ENCODE data around the gene PPP4R4.
"Not testable (repeated sequence)": the region's sequence is repeated elsewhere in the genome, so short reads cannot be mapped to it uniquely, and the experiment has no call there.

Gene PPP4R4

GRCh38 chr14:94269156-94269555, 95.0 kb downstream of the PPP4R4 start:
- DNase-seq (ENCODE audit: low read depth) = no peak

DNA sequence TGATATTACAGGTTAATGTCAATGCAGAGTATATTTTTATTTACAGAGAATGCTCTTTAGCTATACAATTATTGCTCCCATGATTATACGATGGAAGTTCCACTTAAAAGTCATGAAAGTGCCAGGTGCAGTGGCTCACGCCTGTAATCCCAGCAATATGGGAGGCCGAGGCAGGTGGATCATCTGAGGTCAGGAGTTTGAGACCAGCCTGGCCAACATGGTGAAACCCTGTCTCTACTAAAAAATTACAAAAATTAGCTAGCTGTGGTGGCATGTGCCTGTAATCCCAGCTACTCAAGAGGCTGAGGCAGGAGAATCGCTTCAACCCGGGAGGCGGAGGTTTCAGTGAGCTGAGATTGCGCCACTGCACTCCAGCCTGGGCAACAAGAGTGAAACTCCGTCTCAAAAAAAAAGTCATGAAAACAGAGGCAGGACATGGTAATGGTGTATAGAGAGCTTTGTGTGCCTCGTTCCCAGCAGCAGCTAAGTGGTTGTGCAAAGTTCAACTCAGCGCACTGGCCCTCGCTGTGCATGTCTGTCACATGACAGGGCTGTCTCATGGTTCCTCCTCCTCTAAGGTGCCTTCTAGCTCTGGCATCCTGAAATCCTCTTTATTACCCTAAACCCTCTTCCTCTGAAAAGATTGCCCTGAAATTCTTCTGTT, 102.9 kb downstream of the PPP4R4 start:
- DNase-seq (ENCODE audit: low read depth) = not testable (repeated sequence)

DNA sequence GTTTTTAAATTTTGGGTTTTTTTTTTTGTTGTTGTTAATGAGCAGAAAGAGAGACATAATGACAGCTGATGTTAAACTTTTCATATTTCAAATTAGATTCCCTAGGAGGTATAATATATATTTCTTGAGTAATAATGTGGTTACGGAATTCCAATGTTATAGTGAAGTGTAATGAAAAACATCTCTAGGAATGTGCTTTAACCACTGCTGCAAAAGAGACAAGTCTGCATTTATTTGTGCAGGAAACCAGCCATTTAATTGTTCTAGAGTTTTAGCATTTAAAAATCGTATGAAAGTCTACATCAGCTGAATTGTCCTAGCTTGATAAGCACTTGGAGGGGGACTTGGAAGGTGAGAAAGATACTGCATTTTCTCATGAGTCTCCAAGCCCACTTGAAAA, 104.6 kb downstream of the PPP4R4 start:
- DNase-seq (ENCODE audit: low read depth) = no peak

- no peak for DNase-seq (ENCODE audit: low read depth)
Observed at GRCh38 chr14:94282991-94283723, 109.0 kb downstream of the PPP4R4 start.

DNA sequence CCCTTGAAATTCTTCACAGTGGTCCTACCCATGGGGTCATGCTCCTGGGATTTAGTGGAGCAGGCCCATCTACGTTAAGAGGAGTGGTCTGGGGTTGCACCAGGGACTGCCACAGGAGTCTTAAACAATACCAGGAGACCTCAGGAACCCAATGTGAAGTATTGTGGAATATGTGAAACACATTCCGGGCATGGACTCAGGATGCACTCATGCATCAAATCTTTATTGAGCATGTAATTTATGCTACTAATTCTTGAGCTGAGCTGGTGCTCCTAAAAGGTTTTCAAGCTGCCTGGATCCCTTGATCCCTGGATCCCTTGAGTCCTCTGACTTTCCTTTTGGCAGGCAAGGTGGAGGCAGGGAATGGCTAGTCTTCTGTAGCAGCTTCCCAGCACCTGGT, 110.1 kb downstream of the PPP4R4 start:
- no peak for DNase-seq (ENCODE audit: low read depth)

DNA sequence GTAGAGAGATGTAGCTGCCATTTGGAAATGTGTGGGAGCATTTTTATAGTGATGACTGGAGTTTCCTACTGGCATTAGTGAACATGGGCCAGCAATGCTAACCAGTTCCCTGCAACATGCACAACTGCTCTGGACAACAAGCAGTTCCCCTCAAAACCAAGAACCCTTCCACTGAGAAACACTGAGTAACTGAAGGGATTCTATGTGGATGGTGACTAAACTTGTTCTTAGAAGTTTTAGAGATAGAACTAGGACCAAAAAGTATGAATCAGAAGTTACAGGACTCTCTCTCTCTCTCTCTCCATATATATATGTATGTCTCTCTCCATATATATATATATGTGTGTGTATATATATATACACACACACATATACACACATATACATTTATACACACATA, 111.0 kb downstream of the PPP4R4 start:
- no peak for DNase-seq (ENCODE audit: low read depth)

DNA sequence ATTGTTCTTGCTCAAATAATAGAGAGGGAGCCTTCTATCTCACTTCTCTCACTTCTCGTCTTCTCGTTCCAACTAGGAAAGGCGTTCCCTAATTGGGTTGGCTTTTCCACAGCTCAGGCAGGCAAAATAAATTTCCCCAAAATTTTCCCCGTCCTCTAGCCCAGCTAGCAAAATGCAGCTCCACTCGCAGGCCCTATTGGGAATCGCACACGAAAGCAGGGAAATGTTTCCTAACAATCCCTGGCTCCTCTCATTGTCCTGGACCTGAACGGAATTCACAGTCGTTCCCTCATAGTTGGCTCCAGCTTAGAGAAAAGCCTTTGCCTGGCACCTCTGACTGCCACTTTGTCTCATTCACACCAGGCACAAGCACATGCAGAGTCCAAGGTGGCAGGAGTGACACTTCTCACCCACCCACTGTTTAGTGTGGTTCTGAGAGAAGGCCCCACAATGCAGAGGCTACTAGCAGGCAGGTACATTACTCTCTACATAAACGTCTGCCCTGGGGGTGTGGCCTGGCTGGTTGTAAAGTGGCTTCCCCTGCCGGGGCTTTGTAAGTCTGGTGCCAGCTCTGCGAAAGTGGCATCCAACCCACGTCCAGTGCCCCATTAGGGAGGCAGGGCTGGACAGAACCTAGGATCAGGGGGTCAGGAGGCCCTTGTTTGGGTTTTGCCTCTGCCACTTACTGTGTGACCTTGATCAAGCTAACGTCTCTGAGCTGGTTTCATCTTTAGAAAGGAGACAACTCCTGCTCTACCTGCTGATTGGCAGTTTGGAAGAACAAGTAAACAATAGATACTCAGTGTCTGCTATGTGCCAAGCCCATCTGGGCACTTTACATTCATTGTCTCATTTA, 114.7 kb downstream of the PPP4R4 start:
- DNase-seq (ENCODE audit: low read depth) = no peak

DNA sequence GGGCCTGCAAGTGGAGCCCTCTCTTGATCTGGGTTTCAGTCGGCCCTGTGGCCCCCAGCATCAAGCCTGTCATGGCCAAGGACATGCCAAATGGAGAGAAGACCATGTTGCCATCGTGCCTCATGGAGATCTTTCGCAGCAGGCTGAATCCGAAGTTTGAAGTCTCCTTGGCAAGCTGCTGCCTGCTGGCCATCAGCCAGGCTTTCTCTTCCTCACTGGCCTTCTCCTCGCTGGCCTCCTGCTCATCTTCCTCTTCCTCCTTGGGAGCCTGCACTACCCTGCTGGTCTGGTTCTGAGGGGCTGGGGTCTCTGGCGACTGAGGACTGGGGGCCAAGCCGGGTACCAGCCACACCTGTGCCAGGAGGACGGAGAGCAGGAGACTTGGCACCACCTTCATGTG, 116.1 kb downstream of the PPP4R4 start:
- no peak for DNase-seq (ENCODE audit: low read depth)

GRCh38 chr14:94291159-94291905, 117.2 kb downstream of the PPP4R4 start:
- no peak for DNase-seq (ENCODE audit: low read depth)

GRCh38 chr14:94291906-94292525, 117.9 kb downstream of the PPP4R4 start:
- no peak for DNase-seq (ENCODE audit: low read depth)

- DNase-seq (ENCODE audit: low read depth) = no peak
Observed at GRCh38 chr14:94292526-94292871, 118.4 kb downstream of the PPP4R4 start.

DNA sequence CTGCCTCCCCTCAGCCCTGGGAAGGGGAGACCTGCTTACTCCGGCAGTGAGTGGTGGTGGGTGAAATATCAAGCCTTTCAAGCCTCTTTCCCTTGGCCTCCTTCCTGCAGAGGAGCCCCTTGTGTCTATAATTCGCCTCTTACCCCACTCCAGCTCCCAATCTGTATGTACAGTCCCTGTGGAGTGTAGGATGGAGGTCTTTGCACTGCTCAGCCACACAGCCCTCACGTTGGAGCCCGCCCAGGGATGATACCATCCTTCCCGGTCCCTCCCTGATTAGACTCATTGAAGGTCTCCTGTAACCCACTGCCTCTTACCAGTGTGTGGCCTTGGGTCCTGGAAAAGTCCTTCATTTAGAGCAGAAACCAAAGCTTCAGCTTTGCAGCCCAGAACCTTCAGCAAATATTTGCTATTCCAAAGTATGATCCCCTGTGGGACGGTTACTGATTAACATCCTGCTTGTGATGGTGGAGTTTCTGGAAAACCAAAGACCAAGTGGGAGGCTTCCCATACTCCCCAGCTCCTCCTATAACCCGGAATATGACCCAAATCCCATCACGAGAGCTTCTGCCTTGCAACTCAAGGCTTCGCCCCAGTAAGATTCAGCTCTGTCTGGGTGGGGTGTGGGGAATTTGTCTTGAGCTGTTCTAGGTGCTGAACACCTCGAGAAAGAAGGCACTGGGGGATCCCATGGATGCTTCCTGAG, 118.9 kb downstream of the PPP4R4 start, which contains the start of gene SERPINA10:
TSS of gene SERPINA10 (minus strand) at position 397 of the 706 bp plus-strand sequence. CDS start 2,675 bp downstream, outside the sequence.
- DNase-seq (ENCODE audit: low read depth) = no peak

DNA sequence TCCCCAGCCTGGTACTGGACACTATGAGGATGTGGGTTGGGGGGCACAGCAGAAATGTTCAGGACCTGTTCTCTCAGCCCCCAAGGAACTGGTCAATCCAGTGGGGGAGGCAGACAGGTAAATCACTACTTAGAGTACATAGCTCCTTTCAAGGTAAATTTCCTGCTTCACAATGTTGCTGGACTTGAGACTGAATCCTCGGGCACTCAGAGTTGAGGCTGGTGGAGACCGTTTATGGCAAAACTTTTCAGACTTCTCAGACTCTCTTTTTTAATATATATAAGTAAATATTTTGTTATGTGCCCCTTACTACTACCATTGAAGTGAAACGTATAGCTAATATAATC, 119.4 kb downstream of the PPP4R4 start:
- DNase-seq (ENCODE audit: low read depth) = no peak

- DNase-seq (ENCODE audit: low read depth) = no peak
Observed at GRCh38 chr14:94295360-94296180, 121.4 kb downstream of the PPP4R4 start.

GRCh38 chr14:94296181-94296545, 122.0 kb downstream of the PPP4R4 start:
- not testable (repeated sequence) for DNase-seq (ENCODE audit: low read depth)

DNA sequence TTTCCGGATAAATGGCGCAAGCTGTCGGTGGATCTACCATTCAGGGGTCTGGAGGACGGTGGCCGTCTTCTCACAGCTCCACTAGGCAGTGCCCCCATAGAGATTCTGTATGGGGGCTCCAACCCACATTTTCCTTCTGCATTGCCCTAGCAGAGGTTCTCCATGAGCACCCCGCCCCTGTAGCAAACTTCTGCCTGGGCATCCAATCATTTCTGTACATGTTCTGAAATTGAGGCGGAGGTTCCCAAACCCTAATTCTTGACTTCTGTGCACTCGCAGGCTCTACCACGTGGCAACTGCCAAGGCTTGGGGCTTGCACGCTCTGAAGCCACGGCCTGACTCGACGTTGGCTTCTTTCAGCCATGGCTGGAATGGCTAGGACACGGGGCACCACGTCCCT, 124.0 kb downstream of the PPP4R4 start:
- DNase-seq (ENCODE audit: low read depth) = no peak

- no peak for DNase-seq (ENCODE audit: low read depth)
Observed at GRCh38 chr14:94303111-94303510, 129.0 kb downstream of the PPP4R4 start.

- DNase-seq (ENCODE audit: low read depth) = no peak
Observed at GRCh38 chr14:94304243-94304642, 130.1 kb downstream of the PPP4R4 start.

DNA sequence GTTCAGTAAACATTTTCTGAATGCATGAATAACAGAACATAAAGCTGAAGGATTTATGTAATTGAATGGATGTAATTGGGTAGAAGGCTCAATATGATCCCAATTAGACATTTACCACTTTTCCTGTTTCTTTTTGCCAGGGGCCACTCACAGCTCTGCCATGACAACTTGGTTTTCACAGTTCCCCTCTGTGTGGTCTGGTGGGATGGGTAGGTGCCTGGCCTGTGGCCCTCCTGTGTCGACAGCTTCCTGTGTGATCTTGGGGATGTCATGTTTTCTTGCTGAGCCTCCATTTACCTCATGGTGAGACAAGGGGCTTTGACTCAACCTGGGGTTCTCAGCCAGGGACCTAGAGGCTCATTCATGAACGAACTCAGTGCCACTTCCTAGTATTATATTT, 131.5 kb downstream of the PPP4R4 start:
- DNase-seq (ENCODE audit: low read depth) = no peak

All from stromal cell of bone marrow (primary cell).